ENCODE measurements around the gene SLIT3. TPM values are rescaled to one million over a fixed set of nuclear protein-coding genes. Genes with fewer than 3 reads are reported as not detected.

SLIT3 gene
- total RNA-seq, 1 experiment from 2014 or later, result not detected

- no peak for DNase-seq
- Histone ChIP-seq H3K27me3 (ENCODE audit: insufficient read depth, low read depth) (peaks cover 98% of the 10 kb centered on the region), H3F3A (ENCODE audit: insufficient read depth, low read depth) (no peaks in the 10 kb centered on the region), H3K4me2 (no peak overlapping the region), H3K4me1 (replicated peaks; ENCODE audit: insufficient read depth) (no peaks in the 10 kb centered on the region), H2AFZ (no peak overlapping the region), H3K27ac (no peak overlapping the region), H3K9me2 (ENCODE audit: insufficient read depth) (no peaks in the 10 kb centered on the region), H3K79me2 (ENCODE audit: low read depth) (no peaks in the 10 kb centered on the region), H3K4me3 (no peak overlapping the region), H3K9me3 (ENCODE audit: insufficient read depth, low read depth) (no peaks in the 10 kb centered on the region), H3K36me3 (ENCODE audit: low read depth) (no peaks in the 10 kb centered on the region), H4K20me1 (ENCODE audit: insufficient read depth) (no peaks in the 10 kb centered on the region)
- POLR2A ChIA-PET (ENCODE audit: unreplicated experiment), result no interaction called here
- BruUV-seq (replicated peaks), result no TSS peak
- TF ChIP-seq CTCF (conservative IDR thresholded peaks at IDR 0.05), result no peak
- TF ChIP-seq EZH2 (IDR thresholded peaks at IDR 0.05; ENCODE audit: low read depth), result no peak
- intact Hi-C loops (cut with micrococcal nuclease; ENCODE audit: unreplicated experiment), result no loop called here
- CTCF ChIA-PET, result no interaction called here
These were observed 448.6 kb downstream of the SLIT3 start for GRCh38 chr5:168852329-168852728.

GRCh38 chr5:168851902-168852321 lies 449.0 kb downstream of the SLIT3 start:
- Histone ChIP-seq H3K27ac (no peak overlapping the region), H3K4me2 (no peak overlapping the region), H3K27me3 (ENCODE audit: insufficient read depth, low read depth) (peaks cover 98% of the 10 kb centered on the region), H3K4me1 (replicated peaks; ENCODE audit: insufficient read depth) (no peaks in the 10 kb centered on the region), H3K9me2 (ENCODE audit: insufficient read depth) (no peaks in the 10 kb centered on the region), H3K36me3 (ENCODE audit: low read depth) (no peaks in the 10 kb centered on the region), H3K9me3 (ENCODE audit: insufficient read depth, low read depth) (no peaks in the 10 kb centered on the region), H2AFZ (no peak overlapping the region), H3F3A (ENCODE audit: insufficient read depth, low read depth) (no peaks in the 10 kb centered on the region), H3K4me3 (no peak overlapping the region), H4K20me1 (ENCODE audit: insufficient read depth) (no peaks in the 10 kb centered on the region), H3K79me2 (ENCODE audit: low read depth) (no peaks in the 10 kb centered on the region)
- BruUV-seq (replicated peaks), result no TSS peak
- no peak for DNase-seq
- CTCF ChIA-PET, result no interaction called here
- POLR2A ChIA-PET (ENCODE audit: unreplicated experiment), result no interaction called here
- intact Hi-C loops (cut with micrococcal nuclease; ENCODE audit: unreplicated experiment), result no loop called here
- TF ChIP-seq CTCF (conservative IDR thresholded peaks at IDR 0.05), result no peak
- no peak for TF ChIP-seq EZH2 (IDR thresholded peaks at IDR 0.05; ENCODE audit: low read depth)

GRCh38 chr5:168850683-168851082 lies 450.3 kb downstream of the SLIT3 start:
- Histone ChIP-seq H3K27ac (no peak overlapping the region), H3K4me1 (replicated peaks; ENCODE audit: insufficient read depth) (no peaks in the 10 kb centered on the region), H3F3A (ENCODE audit: insufficient read depth, low read depth) (no peaks in the 10 kb centered on the region), H3K79me2 (ENCODE audit: low read depth) (no peaks in the 10 kb centered on the region), H2AFZ (no peak overlapping the region), H3K9me2 (ENCODE audit: insufficient read depth) (no peaks in the 10 kb centered on the region), H3K4me2 (no peak overlapping the region), H3K36me3 (ENCODE audit: low read depth) (no peaks in the 10 kb centered on the region), H4K20me1 (ENCODE audit: insufficient read depth) (no peaks in the 10 kb centered on the region), H3K9me3 (ENCODE audit: insufficient read depth, low read depth) (no peaks in the 10 kb centered on the region), H3K4me3 (no peak overlapping the region), H3K27me3 (ENCODE audit: insufficient read depth, low read depth) (peaks cover 98% of the 10 kb centered on the region)
- intact Hi-C loops (cut with micrococcal nuclease; ENCODE audit: unreplicated experiment), result no loop called here
- ChIA-PET CTCF (no interaction called here), POLR2A (ENCODE audit: unreplicated experiment) (no interaction called here)
- no peak for TF ChIP-seq CTCF (conservative IDR thresholded peaks at IDR 0.05)
- TF ChIP-seq EZH2 (IDR thresholded peaks at IDR 0.05; ENCODE audit: low read depth), result no peak
- no TSS peak for BruUV-seq (replicated peaks)
- no peak for DNase-seq

Data from PC-9 (cell line).